ENCODE data around the gene COBL. TPM values are rescaled to one million over a fixed set of nuclear protein-coding genes. Genes with fewer than 3 reads are reported as not detected.

Gene COBL
- total RNA-seq, 1 donor from 2014 or later: 6.3 TPM

- H3K36me3 Mint-ChIP-seq: no peaks in the 10 kb centered on the region
- Histone ChIP-seq H2AFZ (replicated peaks) (no peak overlapping the region), H4K20me1 (ENCODE audit: low read depth) (no peaks in the 10 kb centered on the region), H3K4me1 (peaks cover 49% of the 10 kb centered on the region), H3K9ac (no peak overlapping the region), H3K79me2 (ENCODE audit: low read depth) (peaks cover 57% of the 10 kb centered on the region), H3F3A (ENCODE audit: low read depth) (peaks cover 6% of the 10 kb centered on the region), H3K27me3 (no peaks in the 10 kb centered on the region), H3K9me3 (ENCODE audit: low read depth) (no peaks in the 10 kb centered on the region), H3K4me2 (peak overlapping the region; percentile 46), H3K27ac (no peak overlapping the region), H3K4me3 (no peak overlapping the region), H3K36me3 (no peaks in the 10 kb centered on the region)
- H3K4me3 Mint-ChIP-seq: no peak overlapping the region
- peaks cover 17% of the 10 kb centered on the region for H3K4me1 Mint-ChIP-seq
- DNase-seq (ENCODE audit: low spot score): no peak
- TF ChIP-seq, protein P1, sequence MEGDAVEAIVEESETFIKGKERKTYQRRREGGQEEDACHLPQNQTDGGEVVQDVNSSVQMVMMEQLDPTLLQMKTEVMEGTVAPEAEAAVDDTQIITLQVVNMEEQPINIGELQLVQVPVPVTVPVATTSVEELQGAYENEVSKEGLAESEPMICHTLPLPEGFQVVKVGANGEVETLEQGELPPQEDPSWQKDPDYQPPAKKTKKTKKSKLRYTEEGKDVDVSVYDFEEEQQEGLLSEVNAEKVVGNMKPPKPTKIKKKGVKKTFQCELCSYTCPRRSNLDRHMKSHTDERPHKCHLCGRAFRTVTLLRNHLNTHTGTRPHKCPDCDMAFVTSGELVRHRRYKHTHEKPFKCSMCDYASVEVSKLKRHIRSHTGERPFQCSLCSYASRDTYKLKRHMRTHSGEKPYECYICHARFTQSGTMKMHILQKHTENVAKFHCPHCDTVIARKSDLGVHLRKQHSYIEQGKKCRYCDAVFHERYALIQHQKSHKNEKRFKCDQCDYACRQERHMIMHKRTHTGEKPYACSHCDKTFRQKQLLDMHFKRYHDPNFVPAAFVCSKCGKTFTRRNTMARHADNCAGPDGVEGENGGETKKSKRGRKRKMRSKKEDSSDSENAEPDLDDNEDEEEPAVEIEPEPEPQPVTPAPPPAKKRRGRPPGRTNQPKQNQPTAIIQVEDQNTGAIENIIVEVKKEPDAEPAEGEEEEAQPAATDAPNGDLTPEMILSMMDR (IDR thresholded peaks at IDR 0.05): no peak
- no peak for TF ChIP-seq EZH2phosphoT487 (IDR thresholded peaks at IDR 0.05)
- TF ChIP-seq EZH2 (IDR thresholded peaks at IDR 0.05): no peak
- H3K27ac Mint-ChIP-seq: peak overlapping the region; percentile 84
- H3K9me3 Mint-ChIP-seq: no peaks in the 10 kb centered on the region
- peaks cover 6% of the 10 kb centered on the region for H3K27me3 Mint-ChIP-seq (ENCODE audit: insufficient read depth, low read depth)
Measured at GRCh38 chr7:51274001-51274400, 42.6 kb downstream of the COBL start.

DNA sequence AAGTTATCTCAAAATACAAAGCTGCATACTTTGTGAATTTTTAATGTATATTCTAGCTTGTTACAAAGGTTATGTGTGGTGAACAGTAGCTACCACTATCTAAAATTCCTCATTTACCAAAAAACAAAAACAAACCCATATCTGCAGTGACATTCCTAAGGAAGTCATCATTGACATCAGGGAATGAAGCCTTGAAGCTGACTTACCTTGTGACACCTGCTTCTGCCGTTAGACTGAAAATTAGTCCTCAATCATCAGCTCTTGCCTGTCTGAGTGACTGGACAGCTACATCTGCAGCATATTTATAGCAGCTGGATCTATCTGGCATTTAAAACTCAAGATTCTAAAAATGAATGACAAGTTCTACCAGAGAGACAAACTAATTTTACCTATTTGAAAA lies 43.2 kb downstream of the COBL start:
- no peaks in the 10 kb centered on the region for H3K36me3 Mint-ChIP-seq
- TF ChIP-seq EZH2phosphoT487 (IDR thresholded peaks at IDR 0.05) (no peak), EZH2 (IDR thresholded peaks at IDR 0.05) (no peak)
- TF ChIP-seq, protein P1 (IDR thresholded peaks at IDR 0.05): no peak
- no peak overlapping the region for H3K27ac Mint-ChIP-seq
- H3K36me3 ChIP-seq: no peaks in the 10 kb centered on the region
- no peak overlapping the region for H3K4me3 ChIP-seq
- DNase-seq (ENCODE audit: low spot score): no peak
- H2AFZ ChIP-seq (replicated peaks): no peak overlapping the region
- no peaks in the 10 kb centered on the region for H4K20me1 ChIP-seq (ENCODE audit: low read depth)
- H3K4me1 ChIP-seq: peaks cover 45% of the 10 kb centered on the region
- H3K79me2 ChIP-seq (ENCODE audit: low read depth): peaks cover 51% of the 10 kb centered on the region
- no peak overlapping the region for H3K4me3 Mint-ChIP-seq
- no peak overlapping the region for H3K9ac ChIP-seq
- H3K27me3 ChIP-seq: no peaks in the 10 kb centered on the region
- no peaks in the 10 kb centered on the region for H3K9me3 Mint-ChIP-seq
- peaks cover 6% of the 10 kb centered on the region for H3K27me3 Mint-ChIP-seq (ENCODE audit: insufficient read depth, low read depth)
- peaks cover 15% of the 10 kb centered on the region for H3K4me1 Mint-ChIP-seq
- H3F3A ChIP-seq (ENCODE audit: low read depth): peaks cover 6% of the 10 kb centered on the region
- no peaks in the 10 kb centered on the region for H3K9me3 ChIP-seq (ENCODE audit: low read depth)
- no peak overlapping the region for H3K27ac ChIP-seq
- H3K4me2 ChIP-seq: no peak overlapping the region

DNA sequence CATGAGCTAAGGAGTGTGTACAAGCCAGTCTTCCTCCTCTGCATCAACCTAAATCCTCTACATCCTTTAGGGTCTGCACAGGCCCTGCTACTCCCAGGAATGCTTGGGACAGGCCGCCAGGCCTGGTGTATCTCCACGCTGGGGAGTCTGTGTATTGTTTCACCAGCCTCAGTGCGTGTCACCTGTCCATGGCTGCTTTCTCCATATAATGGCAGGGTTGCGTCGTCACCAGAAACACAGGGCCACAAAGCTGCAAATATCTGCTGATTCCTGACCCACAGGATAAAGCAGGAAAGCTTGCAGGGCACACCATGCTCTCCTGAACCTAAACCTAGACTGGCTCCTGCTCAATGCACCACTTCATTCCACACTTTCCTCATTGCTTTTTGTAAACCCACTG lies 45.6 kb downstream of the COBL start:
- Histone ChIP-seq H4K20me1 (ENCODE audit: low read depth) (no peaks in the 10 kb centered on the region), H3K4me3 (no peak overlapping the region), H3K79me2 (ENCODE audit: low read depth) (peaks cover 43% of the 10 kb centered on the region), H3K4me2 (peak overlapping the region; percentile 18), H3K9ac (no peak overlapping the region), H3K36me3 (no peaks in the 10 kb centered on the region), H3K27me3 (no peaks in the 10 kb centered on the region), H3K9me3 (ENCODE audit: low read depth) (no peaks in the 10 kb centered on the region), H2AFZ (replicated peaks) (peak overlapping the region; percentile 17), H3K4me1 (peaks cover 43% of the 10 kb centered on the region), H3F3A (ENCODE audit: low read depth) (peaks cover 6% of the 10 kb centered on the region), H3K27ac (no peak overlapping the region)
- TF ChIP-seq EZH2 (IDR thresholded peaks at IDR 0.05): no peak
- no peak for TF ChIP-seq EZH2phosphoT487 (IDR thresholded peaks at IDR 0.05)
- TF ChIP-seq, protein P1 (IDR thresholded peaks at IDR 0.05): no peak
- no peak for DNase-seq (ENCODE audit: low spot score)
- Mint-ChIP-seq H3K9me3 (no peaks in the 10 kb centered on the region), H3K36me3 (no peaks in the 10 kb centered on the region), H3K4me1 (peaks cover 15% of the 10 kb centered on the region), H3K27me3 (ENCODE audit: insufficient read depth, low read depth) (no peaks in the 10 kb centered on the region), H3K27ac (no peak overlapping the region), H3K4me3 (no peak overlapping the region)
